K562 (cell line): ENCODE results near the gene RAD23B. TPM values are rescaled to one million over a fixed set of nuclear protein-coding genes. Genes with fewer than 3 reads are reported as not detected.

Experiments
- ATAC-seq: fragments of 200-7000 bp; cut with Tn5 transposase; 3 replicates; pipeline ENCODE4 v1.9.1; 2020; ENCODE audit warnings: moderate library complexity
- BruUV-seq: library from RNA; stranded (reverse); fragments of 400-500 nt; replicated peaks from 2 replicates; lab custom pipeline; 2021; lab: Mats Ljungman, UMichigan
- CTCF ChIA-PET: fragments of 300-600 bp; formaldehyde crosslinking; extraction: SDS; loops from one replicate; lab custom pipeline; 2021; ENCODE audit warnings: low intra/inter-chr PET ratio; lab: Yijun Ruan, JAX
- POLR2A ChIA-PET: fragments of 300-600, 350-650 bp; sonication (Branson Sonifier 250); formaldehyde crosslinking; extraction: SDS; loops from one replicate; lab custom pipeline; 2021; ENCODE audit warnings: antibody characterized with exemption, inconsistent platforms; lab: Yijun Ruan, JAX
- DNase-seq, 4 experiments: peaks; one replicate each; pipeline versions ENCODE4 v3.0.0 to v3.0.0-alpha.2; 2011 to 2018; ENCODE audit warnings: low spot score in 3 of 4, mixed read lengths in 3 of 4; ENCODE audit errors: extremely low read depth in 1 of 4
- FAIRE-seq: peaks from 2 replicates; lab custom pipeline; 2011; peaks lifted over from hg19 to GRCh38; lab: Jason Lieb, UNC
- H2AFZ ChIP-seq: 2 replicates; pipeline ENCODE4 v1.6.0; 2011; ENCODE audit warnings: low read depth, low read length, control low read depth, inconsistent platforms
- H3K27ac ChIP-seq: fragments of 200-600 bp; 3 replicates; pipeline ENCODE4 v1.8.0; 2011; ENCODE audit warnings: low read depth, mild to moderate bottlenecking, control low read depth, inconsistent platforms, low read length, moderate library complexity, mixed read lengths; ENCODE audit errors: extremely low read depth
- H3K27me3 ChIP-seq, 2 experiments: fragments of 300-600 bp in 1 of 2; 2 replicates in 1 of 2; 3 replicates in 1 of 2; pipeline versions ENCODE4 v1.6.0 to v1.8.0; 2011; ENCODE audit warnings: inconsistent platforms in 2 of 2, low read length in 2 of 2, mild to moderate bottlenecking in 1 of 2, mixed read lengths in 1 of 2, moderate library complexity in 1 of 2; ENCODE audit not compliant: control insufficient read depth in 2 of 2, insufficient read depth in 2 of 2
- H3K36me3 ChIP-seq: fragments of 300-600 bp; 3 replicates; pipeline ENCODE4 v1.8.0; 2011; ENCODE audit warnings: mild to moderate bottlenecking, low read length, inconsistent platforms; ENCODE audit not compliant: control insufficient read depth, insufficient read depth
- H3K4me1 ChIP-seq, 2 experiments: fragments of 200-600 bp in 1 of 2; replicated peaks in 1 of 2; 2 replicates in 1 of 2; 3 replicates in 1 of 2; pipeline versions ENCODE4 v1.5.1 to v1.8.0; 2011; ENCODE audit warnings: inconsistent platforms in 2 of 2, low read length in 2 of 2, mild to moderate bottlenecking in 1 of 2, mixed read lengths in 1 of 2, moderate library complexity in 1 of 2; ENCODE audit not compliant: control insufficient read depth in 2 of 2, insufficient read depth in 2 of 2
- H3K4me2 ChIP-seq: 2 replicates; pipeline ENCODE4 v1.6.1; 2011; ENCODE audit warnings: low read length, control low read depth, inconsistent platforms, mixed read lengths; ENCODE audit not compliant: insufficient read depth
- H3K4me3 ChIP-seq: fragments of 200-600 bp; sonication (generic), shearing (Covaris generic); 2 replicates; pipeline ENCODE4 v1.5.1; 2016; ENCODE audit warnings: control low read depth, inconsistent platforms
- H3K79me2 ChIP-seq: fragments of 200-600 bp; 3 replicates; pipeline ENCODE4 v1.8.0; 2011; ENCODE audit warnings: low read length, inconsistent platforms; ENCODE audit not compliant: control insufficient read depth, insufficient read depth
- H3K9ac ChIP-seq, 2 experiments: 2 replicates each; pipeline versions ENCODE4 v1.6.0 to v1.6.1; 2011; ENCODE audit warnings: low read depth in 2 of 2, low read length in 2 of 2, control low read depth in 1 of 2, inconsistent platforms in 1 of 2, mild to moderate bottlenecking in 1 of 2, mixed read lengths in 1 of 2; ENCODE audit not compliant: insufficient read depth in 1 of 2
- H3K9me1 ChIP-seq: one replicate; pipeline ENCODE4 v1.6.0; 2011; ENCODE audit warnings: inconsistent platforms, mild to moderate bottlenecking, low read length, moderate library complexity; ENCODE audit not compliant: control insufficient read depth, insufficient read depth
- H3K9me3 ChIP-seq: replicated peaks from 2 replicates; pipeline ENCODE4 v1.5.1; 2011; ENCODE audit warnings: low read depth, low read length, inconsistent platforms; ENCODE audit not compliant: control insufficient read depth, insufficient read depth
- H4K20me1 ChIP-seq: replicated peaks from 2 replicates; pipeline ENCODE4 v1.6.1; 2011; ENCODE audit warnings: low read length, inconsistent platforms, mixed read lengths; ENCODE audit not compliant: control insufficient read depth, insufficient read depth
- CCNT2 ChIP-seq: IDR thresholded peaks from 2 replicates; pipeline ENCODE4 v1.6.1; 2011; ENCODE audit warnings: borderline replicate concordance, low read depth, mild to moderate bottlenecking, moderate library complexity, mixed read lengths, low read length; ENCODE audit not compliant: insufficient read length; ENCODE audit errors: extremely low read depth
- EHMT2 ChIP-seq: fragments of 450-650 bp; IDR thresholded peaks from 2 replicates; pipeline ENCODE4 v1.6.1; 2018; ENCODE audit warnings: antibody characterized with exemption
- EP300 ChIP-seq: IDR thresholded peaks from 2 replicates; pipeline ENCODE4 v1.6.1; 2012; ENCODE audit warnings: low read length, improper control_type of control experiment
- GTF2A2 ChIP-seq: IDR thresholded peaks from 2 replicates; pipeline ENCODE4 v1.6.1; 2016; ENCODE audit warnings: mild to moderate bottlenecking, missing genetic modification characterization, missing compliant biosample characterization
- GTF2F1 ChIP-seq: IDR thresholded peaks from 2 replicates; pipeline ENCODE4 v1.6.1; 2011; ENCODE audit warnings: low read depth, low read length, improper control_type of control experiment
- HDAC2 ChIP-seq: fragments of 450-650 bp; IDR thresholded peaks from 2 replicates; pipeline ENCODE4 v1.6.1; 2016; ENCODE audit warnings: mild to moderate bottlenecking
- HOXB6 ChIP-seq: fragments of 250-450 bp; sonication (Bioruptor Pico); IDR thresholded peaks from 2 replicates; pipeline ENCODE4 v1.5.1; 2022; ENCODE audit warnings: mild to moderate bottlenecking, borderline replicate concordance
- NR3C1 ChIP-seq: sonication (generic); formaldehyde crosslinking; IDR thresholded peaks from 2 replicates; pipeline ENCODE4 v1.8.1; 2022; ENCODE audit warnings: missing genetic modification reagents
- RBM25 ChIP-seq: fragments of 200-400 bp; formaldehyde crosslinking; IDR thresholded peaks from 2 replicates; pipeline ENCODE4 v1.6.1; 2018; ENCODE audit warnings: low read length, low read depth, moderate library complexity; ENCODE audit not compliant: severe bottlenecking
- SIN3A ChIP-seq, 2 experiments: fragments of 150-350 bp in 1 of 2; IDR thresholded peaks; 2 replicates each; pipeline ENCODE4 v1.6.1; 2011 to 2016; ENCODE audit warnings: borderline replicate concordance in 2 of 2, low read depth in 2 of 2, low read length in 2 of 2, mild to moderate bottlenecking in 2 of 2, moderate library complexity in 2 of 2; ENCODE audit not compliant: control insufficient read depth in 1 of 2
- SMAD3 ChIP-seq: fragments of 450-650 bp; formaldehyde crosslinking; conservative IDR thresholded peaks from 2 replicates; pipeline ENCODE4 v1.4.0; 2020; ENCODE audit warnings: mild to moderate bottlenecking
- SP2 ChIP-seq: IDR thresholded peaks from 2 replicates; pipeline ENCODE4 v1.6.1; 2011; ENCODE audit warnings: mild to moderate bottlenecking, low read depth, low read length, moderate library complexity; ENCODE audit not compliant: poor library complexity, severe bottlenecking; ENCODE audit errors: extremely low read depth
- TGIF2 ChIP-seq: sonication (generic); formaldehyde crosslinking; IDR thresholded peaks from 2 replicates; pipeline ENCODE4 v1.8.1; 2022; ENCODE audit warnings: mild to moderate bottlenecking, missing genetic modification reagents, moderate library complexity
- TRIM28 ChIP-seq: fragments of 450-650 bp; IDR thresholded peaks from 2 replicates; pipeline ENCODE4 v1.6.1; 2017
- ZC3H4 ChIP-seq: sonication (generic); formaldehyde crosslinking; IDR thresholded peaks from 2 replicates; pipeline ENCODE4 v1.9.0; 2021; ENCODE audit warnings: missing genetic modification reagents, borderline replicate concordance
- ZFP1 ChIP-seq: fragments of 450-650 bp; formaldehyde crosslinking; IDR thresholded peaks from 2 replicates; pipeline ENCODE4 v1.4.0; 2020; ENCODE audit warnings: mild to moderate bottlenecking, mixed read lengths
- ZSCAN29 ChIP-seq: fragments of 450-650 bp; IDR thresholded peaks from 2 replicates; pipeline ENCODE4 v1.6.1; 2017
- WGBS: fragments of 100-300 bp; shearing (Covaris generic); methylation state at CpG from one replicate; pipeline ENCODE4 v1.1.6; 2016; ENCODE audit warnings: low coverage, mixed read lengths; ENCODE audit not compliant: insufficient coverage; ENCODE audit errors: missing lambda C conversion rate; 5-methylcytosine and 5-hydroxymethylcytosine counted together
- in situ Hi-C: fragments of 300-500 bp; cut with MboI; formaldehyde crosslinking; loops from 4 replicates; pipeline ENCODE4 v1.15.0; 2018; ENCODE audit warnings: inconsistent platforms, mixed read lengths
- intact Hi-C: fragments of 100-400 bp; cut with micrococcal nuclease; formaldehyde crosslinking; loops from 2 replicates; pipeline ENCODE4 v1.14.2; 2022
- polyA plus RNA-seq, 8 experiments: library from polyadenylated mRNA; depleted of rRNA in 4 of 8; stranded (reverse) in 5 of 8; unstranded in 3 of 8; fragments of >200 nt; fragmentation: Nextera tagmentation in 2 of 8; fragmentation: Illumina TruSeq in 1 of 8; extraction: Ambion mirVana in 2 of 8; extraction: Trizol in 1 of 8; gene quantifications; 2 replicates each; pipeline versions ENCODE4 v1.2.1 to v1.2.3, GENCODE V29; 2011 to 2014; ENCODE audit warnings: inconsistent platforms in 1 of 8, missing spikeins in 1 of 8
- total RNA-seq, 7 experiments: library from RNA; depleted of rRNA in 6 of 7; stranded (reverse); fragments of >200 nt in 6 of 7; fragmentation: Illumina TruSeq in 2 of 7; extraction: Trizol in 2 of 7; gene quantifications; 2 replicates each; pipeline versions ENCODE4 v1.2.1 to v1.2.3, GENCODE V29; 2011 to 2021; ENCODE audit warnings: low replicate concordance in 1 of 7
- TF ChIP-seq, protein P1 (sequence below): conservative IDR thresholded peaks from 2 replicates; pipeline ENCODE4 v1.6.1; 2011; ENCODE audit warnings: low read depth, mild to moderate bottlenecking, low read length; ENCODE audit not compliant: control insufficient read depth
- TF ChIP-seq, protein P2 (sequence below): fragments of 200-800 bp; sonication (Bioruptor generic); IDR thresholded peaks from 2 replicates; pipeline ENCODE4 v1.6.1; 2016; ENCODE audit warnings: missing genetic modification characterization, missing compliant biosample characterization

The RAD23B gene
- total and polyA plus RNA-seq, 9 of the 15 experiments (the other 6 are each of a cell fraction or from before 2014, with no cell fraction given) = 14.5 to 184 (median 114) TPM

DNA sequence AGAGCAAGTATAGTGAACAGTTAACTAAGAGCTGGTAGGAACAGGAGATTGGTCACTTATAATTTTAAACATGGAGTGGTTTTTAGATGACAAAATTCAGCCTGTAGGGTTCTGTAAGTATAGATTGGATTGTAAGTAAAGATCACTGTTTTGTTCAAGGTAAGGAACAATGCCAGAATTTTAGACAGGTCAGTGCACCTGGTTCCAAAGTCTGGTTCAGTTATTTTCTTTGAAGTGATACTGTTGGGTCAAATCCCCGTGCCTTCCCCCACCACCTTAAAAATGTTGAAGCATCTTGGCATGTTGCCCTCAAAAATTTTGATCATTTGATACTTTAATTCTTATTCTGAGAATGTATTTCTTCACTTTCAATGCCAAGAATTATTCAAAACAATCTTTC is 12.9 kb downstream of the RAD23B start:
- H3K4me2 ChIP-seq = no peak overlapping the region
- POLR2A ChIA-PET = interaction anchor here (1.3 to 1.8 kb wide), 3 partner anchors 10 to 16 kb away, joined by 3 to 9 read pairs (median 4); no protein-coding TSS in a partner anchor
- FAIRE-seq = no peak
- H3K27me3 ChIP-seq = no peaks in the 10 kb centered on the region
- no TSS peak for BruUV-seq
- no peak overlapping the region for H3K9ac ChIP-seq
- DNase-seq = no peak
- no peak overlapping the region for H3K4me3 ChIP-seq
- in situ Hi-C loops = no loop called here
- TF ChIP-seq GTF2A2 (tag) (no peak), ZFP1 (no peak), EHMT2 (no peak), RBM25 (no peak), NR3C1 (CRISPR knock-in tag) (no peak), TGIF2 (CRISPR knock-in tag) (no peak), EP300 (no peak), SP2 (no peak), HDAC2 (no peak), HOXB6 (CRISPR knock-in tag) (no peak), ZC3H4 (CRISPR knock-in tag) (no peak), SIN3A (IDR thresholded peaks at IDR 0.05; ENCODE audit: borderline replicate concordance in 2 of 2, control insufficient read depth in 1 of 2, low read depth in 2 of 2, low read length in 2 of 2) (no peak), TRIM28 (no peak), GTF2F1 (no peak), SMAD3 (CRISPR knock-in tag) (no peak), ZSCAN29 (no peak), CCNT2 (no peak)
- TF ChIP-seq, protein P1, sequence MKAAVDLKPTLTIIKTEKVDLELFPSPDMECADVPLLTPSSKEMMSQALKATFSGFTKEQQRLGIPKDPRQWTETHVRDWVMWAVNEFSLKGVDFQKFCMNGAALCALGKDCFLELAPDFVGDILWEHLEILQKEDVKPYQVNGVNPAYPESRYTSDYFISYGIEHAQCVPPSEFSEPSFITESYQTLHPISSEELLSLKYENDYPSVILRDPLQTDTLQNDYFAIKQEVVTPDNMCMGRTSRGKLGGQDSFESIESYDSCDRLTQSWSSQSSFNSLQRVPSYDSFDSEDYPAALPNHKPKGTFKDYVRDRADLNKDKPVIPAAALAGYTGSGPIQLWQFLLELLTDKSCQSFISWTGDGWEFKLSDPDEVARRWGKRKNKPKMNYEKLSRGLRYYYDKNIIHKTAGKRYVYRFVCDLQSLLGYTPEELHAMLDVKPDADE = no peak
- TF ChIP-seq, protein P2, sequence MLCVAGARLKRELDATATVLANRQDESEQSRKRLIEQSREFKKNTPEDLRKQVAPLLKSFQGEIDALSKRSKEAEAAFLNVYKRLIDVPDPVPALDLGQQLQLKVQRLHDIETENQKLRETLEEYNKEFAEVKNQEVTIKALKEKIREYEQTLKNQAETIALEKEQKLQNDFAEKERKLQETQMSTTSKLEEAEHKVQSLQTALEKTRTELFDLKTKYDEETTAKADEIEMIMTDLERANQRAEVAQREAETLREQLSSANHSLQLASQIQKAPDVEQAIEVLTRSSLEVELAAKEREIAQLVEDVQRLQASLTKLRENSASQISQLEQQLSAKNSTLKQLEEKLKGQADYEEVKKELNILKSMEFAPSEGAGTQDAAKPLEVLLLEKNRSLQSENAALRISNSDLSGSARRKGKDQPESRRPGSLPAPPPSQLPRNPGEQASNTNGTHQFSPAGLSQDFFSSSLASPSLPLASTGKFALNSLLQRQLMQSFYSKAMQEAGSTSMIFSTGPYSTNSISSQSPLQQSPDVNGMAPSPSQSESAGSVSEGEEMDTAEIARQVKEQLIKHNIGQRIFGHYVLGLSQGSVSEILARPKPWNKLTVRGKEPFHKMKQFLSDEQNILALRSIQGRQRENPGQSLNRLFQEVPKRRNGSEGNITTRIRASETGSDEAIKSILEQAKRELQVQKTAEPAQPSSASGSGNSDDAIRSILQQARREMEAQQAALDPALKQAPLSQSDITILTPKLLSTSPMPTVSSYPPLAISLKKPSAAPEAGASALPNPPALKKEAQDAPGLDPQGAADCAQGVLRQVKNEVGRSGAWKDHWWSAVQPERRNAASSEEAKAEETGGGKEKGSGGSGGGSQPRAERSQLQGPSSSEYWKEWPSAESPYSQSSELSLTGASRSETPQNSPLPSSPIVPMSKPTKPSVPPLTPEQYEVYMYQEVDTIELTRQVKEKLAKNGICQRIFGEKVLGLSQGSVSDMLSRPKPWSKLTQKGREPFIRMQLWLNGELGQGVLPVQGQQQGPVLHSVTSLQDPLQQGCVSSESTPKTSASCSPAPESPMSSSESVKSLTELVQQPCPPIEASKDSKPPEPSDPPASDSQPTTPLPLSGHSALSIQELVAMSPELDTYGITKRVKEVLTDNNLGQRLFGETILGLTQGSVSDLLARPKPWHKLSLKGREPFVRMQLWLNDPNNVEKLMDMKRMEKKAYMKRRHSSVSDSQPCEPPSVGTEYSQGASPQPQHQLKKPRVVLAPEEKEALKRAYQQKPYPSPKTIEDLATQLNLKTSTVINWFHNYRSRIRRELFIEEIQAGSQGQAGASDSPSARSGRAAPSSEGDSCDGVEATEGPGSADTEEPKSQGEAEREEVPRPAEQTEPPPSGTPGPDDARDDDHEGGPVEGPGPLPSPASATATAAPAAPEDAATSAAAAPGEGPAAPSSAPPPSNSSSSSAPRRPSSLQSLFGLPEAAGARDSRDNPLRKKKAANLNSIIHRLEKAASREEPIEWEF = no peak
- TF ChIP-seq, all 486 proteins: peak for 0
- intact Hi-C loops = no loop called here
- 46% methylated on average over 1 of the region's 1 CpG for WGBS
- CTCF ChIA-PET = no interaction called here
- H3K4me1 ChIP-seq = peaks cover 0 to 12% of the 10 kb centered on the region in 2 experiments; a peak in 3 of 5 replicates
- H3K9me1 ChIP-seq = peaks cover 3% of the 10 kb centered on the region
- no peak overlapping the region for H3K27ac ChIP-seq
- H2AFZ ChIP-seq = no peak overlapping the region
- H4K20me1 ChIP-seq = peaks cover 30% of the 10 kb centered on the region
- ATAC-seq = no peak
- H3K36me3 ChIP-seq = peaks cover 40% of the 10 kb centered on the region; the same call in 2 of the 3 replicates
- H3K9me3 ChIP-seq = no peaks in the 10 kb centered on the region
- H3K79me2 ChIP-seq = peaks cover 100% of the 10 kb centered on the region
